HG03103 (cell line): ENCODE measurements around the gene MMP26.
"Not testable (repeated sequence)": the region's sequence is repeated elsewhere in the genome, so short reads cannot be mapped to it uniquely, and the experiment has no call there.

ENCODE experiments used
- ATAC-seq: cut with Tn5 transposase; IDR thresholded peaks from one replicate; pipeline ENCODE4 v1.9.1; 2021; ENCODE audit warnings: low read depth; ENCODE audit not compliant: unreplicated experiment

Gene MMP26

GRCh38 chr11:4722616-4723534, 18.3 kb downstream of the MMP26 start:
- ATAC-seq, result not testable (repeated sequence)

DNA sequence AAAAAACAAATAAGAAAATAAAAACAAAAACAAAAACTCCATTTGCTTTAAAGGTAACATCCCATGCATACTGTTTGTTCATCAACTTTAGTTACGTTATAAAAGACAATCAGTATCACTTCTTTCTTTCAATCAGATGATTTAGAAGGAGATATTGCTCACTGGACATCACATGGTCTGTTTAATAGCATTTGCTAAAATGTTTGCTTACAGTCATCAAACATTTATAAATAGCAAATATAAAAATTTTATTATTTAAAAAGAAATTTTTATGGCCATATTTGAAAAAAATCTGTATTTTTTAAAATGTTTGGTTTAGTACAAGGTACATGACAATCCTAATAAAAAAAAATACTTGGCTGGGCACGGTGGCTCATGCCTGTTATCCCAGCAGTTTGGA, 22.6 kb downstream of the MMP26 start:
- ATAC-seq, result no peak

- ATAC-seq, result no peak
These were observed 36.2 kb downstream of the MMP26 start for GRCh38 chr11:4740735-4741134.

DNA sequence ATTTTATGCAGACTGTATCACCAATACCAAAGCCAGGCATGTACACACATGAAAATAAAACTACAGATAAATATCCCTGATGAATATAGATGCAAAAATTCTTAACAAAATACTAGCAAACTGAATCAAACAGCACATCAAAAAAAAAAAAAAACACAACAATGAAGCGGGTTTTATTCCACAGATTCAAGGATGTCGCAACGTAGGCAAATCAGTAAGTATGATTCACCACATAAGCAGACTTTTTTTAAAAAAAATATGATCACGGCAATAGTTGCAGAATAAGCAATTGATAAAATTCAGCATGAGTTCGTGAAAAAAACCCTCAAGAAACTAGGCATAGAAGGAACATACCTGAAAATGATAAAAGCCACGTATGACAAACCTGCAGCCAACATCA, 43.9 kb downstream of the MMP26 start:
- no peak for ATAC-seq

- ATAC-seq, result no peak
These were observed 46.6 kb downstream of the MMP26 start for GRCh38 chr11:4751201-4751600.
